ENCODE measurements around the gene FASN. TPM values are rescaled to one million over a fixed set of nuclear protein-coding genes. Genes with fewer than 3 reads are reported as not detected.

Gene FASN
- total and polyA plus RNA-seq, 2 of the 13 experiments (the other 11 are each of a cell fraction or from before 2014, with no cell fraction given) = 51.7 to 101 TPM

- TF ChIP-seq ATF5 (CRISPR knock-in tag; IDR thresholded peaks at IDR 0.05; ENCODE audit: low read depth) (no peak), NR1H2 (CRISPR knock-in tag; IDR thresholded peaks at IDR 0.05; ENCODE audit: borderline replicate concordance, low read depth) (no peak), SKI (IDR thresholded peaks at IDR 0.05; ENCODE audit: partially characterized antibody) (no peak), XBP1 (CRISPR knock-in tag; IDR thresholded peaks at IDR 0.05) (no peak), ZNF614 (CRISPR knock-in tag; IDR thresholded peaks at IDR 0.05; ENCODE audit: borderline replicate concordance) (no peak), ZEB1 (IDR thresholded peaks at IDR 0.05; ENCODE audit: insufficient replicate concordance, low read depth) (peak; percentile 22), ERF (CRISPR knock-in tag; IDR thresholded peaks at IDR 0.05) (no peak), GLI4 (CRISPR knock-in tag; IDR thresholded peaks at IDR 0.05; ENCODE audit: borderline replicate concordance) (no peak), HDAC1 (CRISPR knock-in tag; IDR thresholded peaks at IDR 0.05) (no peak), KLF16 (CRISPR knock-in tag; IDR thresholded peaks at IDR 0.05) (no peak), PPARG (CRISPR knock-in tag; conservative IDR thresholded peaks at IDR 0.05) (no peak), FOXK1 (CRISPR knock-in tag; IDR thresholded peaks at IDR 0.05; ENCODE audit: borderline replicate concordance, low read depth) (no peak), RNF219 (CRISPR knock-in tag; IDR thresholded peaks at IDR 0.05) (no peak), ZFP37 (CRISPR knock-in tag; IDR thresholded peaks at IDR 0.05; ENCODE audit: borderline replicate concordance) (no peak), SMYD3 (CRISPR knock-in tag; IDR thresholded peaks at IDR 0.05) (no peak), REL (CRISPR knock-in tag; conservative IDR thresholded peaks at IDR 0.05) (no peak; the same call in 1 of the 2 replicates), KDM4B (CRISPR knock-in tag; IDR thresholded peaks at IDR 0.05) (no peak)
- TF ChIP-seq, protein P1, sequence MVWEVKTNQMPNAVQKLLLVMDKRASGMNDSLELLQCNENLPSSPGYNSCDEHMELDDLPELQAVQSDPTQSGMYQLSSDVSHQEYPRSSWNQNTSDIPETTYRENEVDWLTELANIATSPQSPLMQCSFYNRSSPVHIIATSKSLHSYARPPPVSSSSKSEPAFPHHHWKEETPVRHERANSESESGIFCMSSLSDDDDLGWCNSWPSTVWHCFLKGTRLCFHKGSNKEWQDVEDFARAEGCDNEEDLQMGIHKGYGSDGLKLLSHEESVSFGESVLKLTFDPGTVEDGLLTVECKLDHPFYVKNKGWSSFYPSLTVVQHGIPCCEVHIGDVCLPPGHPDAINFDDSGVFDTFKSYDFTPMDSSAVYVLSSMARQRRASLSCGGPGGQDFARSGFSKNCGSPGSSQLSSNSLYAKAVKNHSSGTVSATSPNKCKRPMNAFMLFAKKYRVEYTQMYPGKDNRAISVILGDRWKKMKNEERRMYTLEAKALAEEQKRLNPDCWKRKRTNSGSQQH (CRISPR knock-in tag; IDR thresholded peaks at IDR 0.05; ENCODE audit: low read depth) = no peak
- TF ChIP-seq, protein P2, sequence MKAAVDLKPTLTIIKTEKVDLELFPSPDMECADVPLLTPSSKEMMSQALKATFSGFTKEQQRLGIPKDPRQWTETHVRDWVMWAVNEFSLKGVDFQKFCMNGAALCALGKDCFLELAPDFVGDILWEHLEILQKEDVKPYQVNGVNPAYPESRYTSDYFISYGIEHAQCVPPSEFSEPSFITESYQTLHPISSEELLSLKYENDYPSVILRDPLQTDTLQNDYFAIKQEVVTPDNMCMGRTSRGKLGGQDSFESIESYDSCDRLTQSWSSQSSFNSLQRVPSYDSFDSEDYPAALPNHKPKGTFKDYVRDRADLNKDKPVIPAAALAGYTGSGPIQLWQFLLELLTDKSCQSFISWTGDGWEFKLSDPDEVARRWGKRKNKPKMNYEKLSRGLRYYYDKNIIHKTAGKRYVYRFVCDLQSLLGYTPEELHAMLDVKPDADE (CRISPR knock-in tag; IDR thresholded peaks at IDR 0.05) = no peak
- TF ChIP-seq, protein P3, sequence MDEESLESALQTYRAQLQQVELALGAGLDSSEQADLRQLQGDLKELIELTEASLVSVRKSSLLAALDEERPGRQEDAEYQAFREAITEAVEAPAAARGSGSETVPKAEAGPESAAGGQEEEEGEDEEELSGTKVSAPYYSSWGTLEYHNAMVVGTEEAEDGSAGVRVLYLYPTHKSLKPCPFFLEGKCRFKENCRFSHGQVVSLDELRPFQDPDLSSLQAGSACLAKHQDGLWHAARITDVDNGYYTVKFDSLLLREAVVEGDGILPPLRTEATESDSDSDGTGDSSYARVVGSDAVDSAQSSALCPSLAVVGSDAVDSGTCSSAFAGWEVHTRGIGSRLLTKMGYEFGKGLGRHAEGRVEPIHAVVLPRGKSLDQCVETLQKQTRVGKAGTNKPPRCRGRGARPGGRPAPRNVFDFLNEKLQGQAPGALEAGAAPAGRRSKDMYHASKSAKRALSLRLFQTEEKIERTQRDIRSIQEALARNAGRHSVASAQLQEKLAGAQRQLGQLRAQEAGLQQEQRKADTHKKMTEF (CRISPR knock-in tag; IDR thresholded peaks at IDR 0.05) = no peak
Measured at GRCh38 chr17:82076785-82077591, 21.0 kb downstream of the FASN start (continued).

Measured in HepG2 (cell line).